IMR-90 (cell line): ENCODE results near the gene EFCAB9. TPM values are rescaled to one million over a fixed set of nuclear protein-coding genes. Genes with fewer than 3 reads are reported as not detected.
A peak's percentile ranks its signal among the peaks of the same experiment; 100 is the strongest.

Source experiments
- ATAC-seq: fragments of 200-7000 bp; cut with Tn5 transposase; 2 replicates; pipeline ENCODE4 v1.9.1; 2020; ENCODE audit warnings: low read depth, mild to moderate bottlenecking, moderate library complexity
- BruUV-seq: library from RNA; stranded (reverse); fragments of 400-500 nt; replicated peaks from 2 replicates; lab custom pipeline; 2021; lab: Mats Ljungman, UMichigan
- CTCF ChIA-PET: fragments of 300-600 bp; formaldehyde crosslinking; extraction: SDS; loops from one replicate; lab custom pipeline; 2021; ENCODE audit warnings: antibody characterized with exemption; lab: Yijun Ruan, JAX
- POLR2A ChIA-PET: fragments of 300-600 bp; sonication (Branson Sonifier 250); formaldehyde crosslinking; loops from one replicate; lab custom pipeline; 2022; ENCODE audit warnings: antibody characterized with exemption; ENCODE audit not compliant: unreplicated experiment; lab: Charles Lee
- DNase-seq: peaks from one replicate; pipeline ENCODE4 v3.0.0; 2013
- H2AFZ ChIP-seq: replicated peaks from 2 replicates; pipeline ENCODE3; 2013; ENCODE audit warnings: low read length, mild to moderate bottlenecking; ENCODE audit not compliant: poor library complexity
- H2AK5ac ChIP-seq: 2 replicates; pipeline ENCODE4 v1.6.1; 2013; ENCODE audit warnings: low read depth, low read length, inconsistent platforms
- H2AK9ac ChIP-seq: replicated peaks from 2 replicates; pipeline ENCODE3; 2013; ENCODE audit warnings: mild to moderate bottlenecking, low read depth, low read length, moderate library complexity; ENCODE audit not compliant: poor library complexity
- H2BK120ac ChIP-seq: 2 replicates; pipeline ENCODE4 v1.6.1; 2013; ENCODE audit warnings: low read depth, low read length, inconsistent platforms
- H2BK15ac ChIP-seq: 3 replicates; pipeline ENCODE4 v1.6.1; 2013; ENCODE audit warnings: low read depth, low read length, inconsistent platforms
- H2BK20ac ChIP-seq: 2 replicates; pipeline ENCODE4 v1.6.1; 2013; ENCODE audit warnings: low read depth, mild to moderate bottlenecking, inconsistent platforms, low read length, moderate library complexity
- H2BK5ac ChIP-seq: 2 replicates; pipeline ENCODE4 v1.6.1; 2013; ENCODE audit warnings: mild to moderate bottlenecking, low read depth, low read length, inconsistent platforms; ENCODE audit not compliant: poor library complexity, severe bottlenecking
- H3K14ac ChIP-seq: replicated peaks from 2 replicates; pipeline ENCODE4 v1.6.1; 2013; ENCODE audit warnings: low read depth, low read length, inconsistent platforms
- H3K18ac ChIP-seq: 2 replicates; pipeline ENCODE4 v1.6.1; 2013; ENCODE audit warnings: low read depth, low read length, control low read depth
- H3K23ac ChIP-seq: 2 replicates; pipeline ENCODE4 v1.6.1; 2013; ENCODE audit warnings: low read depth, low read length, inconsistent platforms
- H3K27ac ChIP-seq: 2 replicates; pipeline ENCODE4 v1.5.1; 2013; ENCODE audit warnings: mild to moderate bottlenecking, control low read depth, low read length; ENCODE audit not compliant: insufficient read depth
- H3K27me3 ChIP-seq: 2 replicates; pipeline ENCODE4 v1.6.1; 2013; ENCODE audit warnings: low read length; ENCODE audit not compliant: control insufficient read depth, insufficient read depth
- H3K36me3 ChIP-seq: 2 replicates; pipeline ENCODE4 v1.6.1; 2013; ENCODE audit warnings: low read length, mixed read lengths; ENCODE audit not compliant: control insufficient read depth, insufficient read depth
- H3K4ac ChIP-seq: 2 replicates; pipeline ENCODE4 v1.6.1; 2013; ENCODE audit warnings: low read depth, low read length, inconsistent platforms
- H3K4me1 ChIP-seq: 2 replicates; pipeline ENCODE4 v1.6.1; 2013; ENCODE audit warnings: low read length, mixed read lengths; ENCODE audit not compliant: control insufficient read depth, insufficient read depth
- H3K4me2 ChIP-seq: 2 replicates; pipeline ENCODE4 v1.6.1; 2013; ENCODE audit warnings: low read depth, mild to moderate bottlenecking, control low read depth, low read length, moderate library complexity
- H3K4me3 ChIP-seq: 2 replicates; pipeline ENCODE4 v1.5.1; 2013; ENCODE audit warnings: low read depth, mild to moderate bottlenecking, control low read depth, low read length, moderate library complexity; ENCODE audit not compliant: insufficient read depth
- H3K56ac ChIP-seq: 2 replicates; pipeline ENCODE4 v1.6.1; 2013; ENCODE audit warnings: low read length, inconsistent platforms; ENCODE audit not compliant: insufficient read depth; ENCODE audit errors: extremely low read depth
- H3K79me1 ChIP-seq, 2 experiments: 2 replicates each; pipeline ENCODE4 v1.6.1; 2013; ENCODE audit warnings: low read length in 2 of 2, inconsistent platforms in 1 of 2, low read depth in 1 of 2
- H3K9ac ChIP-seq: 2 replicates; pipeline ENCODE4 v1.6.1; 2013; ENCODE audit warnings: low read depth, low read length, control low read depth
- H3K9me1 ChIP-seq: 2 replicates; pipeline ENCODE4 v1.6.1; 2013; ENCODE audit warnings: low read length, inconsistent platforms; ENCODE audit not compliant: insufficient read depth
- H3K9me3 ChIP-seq: 2 replicates; pipeline ENCODE4 v1.6.1; 2013; ENCODE audit warnings: low read length; ENCODE audit not compliant: control insufficient read depth, insufficient read depth
- H4K20me1 ChIP-seq: 2 replicates; pipeline ENCODE4 v1.6.1; 2013; ENCODE audit warnings: low read length, inconsistent platforms; ENCODE audit not compliant: insufficient read depth
- H4K5ac ChIP-seq: 2 replicates; pipeline ENCODE4 v1.6.1; 2013; ENCODE audit warnings: mild to moderate bottlenecking, low read depth, low read length, control low read depth
- H4K8ac ChIP-seq, 2 experiments: 2 replicates each; pipeline ENCODE4 v1.6.1; 2013; ENCODE audit warnings: low read depth in 2 of 2, low read length in 2 of 2, control low read depth in 1 of 2, inconsistent platforms in 1 of 2
- H4K91ac ChIP-seq: 2 replicates; pipeline ENCODE4 v1.6.1; 2013; ENCODE audit warnings: low read depth, low read length, inconsistent platforms; ENCODE audit not compliant: insufficient read depth
- CEBPB ChIP-seq: IDR thresholded peaks from 2 replicates; pipeline ENCODE4 v1.6.1; 2012; ENCODE audit warnings: low read depth, low read length, improper control_type of control experiment
- CHD1 ChIP-seq: IDR thresholded peaks from 2 replicates; pipeline ENCODE4 v1.6.1; 2012; ENCODE audit warnings: low read depth, low read length, improper control_type of control experiment
- FOS ChIP-seq: fragments of 150-350 bp; IDR thresholded peaks from 2 replicates; pipeline ENCODE4 v1.6.1; 2016; ENCODE audit warnings: low read depth, low read length
- MAZ ChIP-seq: IDR thresholded peaks from 2 replicates; pipeline ENCODE4 v1.6.1; 2012; ENCODE audit warnings: low read depth, mild to moderate bottlenecking, low read length, improper control_type of control experiment, moderate library complexity, borderline replicate concordance
- MXI1 ChIP-seq: IDR thresholded peaks from 2 replicates; pipeline ENCODE4 v1.6.1; 2012; ENCODE audit warnings: low read depth, mild to moderate bottlenecking, low read length, moderate library complexity, borderline replicate concordance
- NFE2L2 ChIP-seq: fragments of 150-350 bp; IDR thresholded peaks from 2 replicates; pipeline ENCODE4 v1.6.1; 2016; ENCODE audit warnings: low read depth, mild to moderate bottlenecking, low read length
- POLR2A ChIP-seq: IDR thresholded peaks from 2 replicates; pipeline ENCODE4 v1.6.1; 2012; ENCODE audit warnings: mild to moderate bottlenecking, low read depth, low read length
- RAD21 ChIP-seq: IDR thresholded peaks from 2 replicates; pipeline ENCODE4 v1.6.1; 2012; ENCODE audit warnings: low read length, improper control_type of control experiment
- RCOR1 ChIP-seq: IDR thresholded peaks from 2 replicates; pipeline ENCODE4 v1.6.1; 2012; ENCODE audit warnings: mild to moderate bottlenecking, low read length, improper control_type of control experiment; ENCODE audit not compliant: insufficient replicate concordance
- RFX5 ChIP-seq: IDR thresholded peaks from 2 replicates; pipeline ENCODE4 v1.8.0; 2012; ENCODE audit warnings: low read depth, mild to moderate bottlenecking, low read length, moderate library complexity
- SMC3 ChIP-seq: fragments of 150-350 bp; IDR thresholded peaks from 2 replicates; pipeline ENCODE4 v1.6.1; 2016; ENCODE audit warnings: low read depth, mild to moderate bottlenecking, antibody characterized with exemption, low read length, moderate library complexity
- WGBS, 2 experiments: methylation state at CpG; one replicate each; pipeline versions ENCODE4 v1.1.5 to v1.1.7; 2013; ENCODE audit warnings: missing lambda C conversion rate in 2 of 2; ENCODE audit not compliant: insufficient read length in 1 of 2; ENCODE audit errors: extremely low coverage in 2 of 2; 5-methylcytosine and 5-hydroxymethylcytosine counted together
- dilution Hi-C: fragments of 300-500 bp; cut with HindIII; formaldehyde crosslinking; loops from one replicate; pipeline ENCODE4 v1.14.3; 2018; ENCODE audit warnings: low sequenced_read_pairs; ENCODE audit not compliant: unreplicated experiment
- in situ Hi-C: fragments of 300-500 bp; cut with MboI; formaldehyde crosslinking; loops from 3 replicates; pipeline ENCODE4 v1.14.3; 2019; ENCODE audit warnings: low sequenced_read_pairs, inconsistent platforms, mixed read lengths
- intact Hi-C: fragments of 100-400 bp; cut with micrococcal nuclease; formaldehyde crosslinking; loops from 2 replicates; pipeline ENCODE4 v1.10.0; 2022
- polyA plus RNA-seq, 3 experiments: library from polyadenylated mRNA; depleted of rRNA; stranded (reverse); fragments of >200 nt; gene quantifications; 2 replicates each; pipeline ENCODE4 v1.2.3, GENCODE V29; 2012; ENCODE audit warnings: low replicate concordance in 1 of 3
- total RNA-seq: library from RNA; depleted of rRNA; stranded (reverse); fragments of >200 nt; gene quantifications from 2 replicates; pipeline ENCODE4 v1.2.3, GENCODE V29; 2012
- TF ChIP-seq, protein P1 (sequence below): conservative IDR thresholded peaks from 2 replicates; pipeline ENCODE4 v1.5.1; 2012; ENCODE audit warnings: mild to moderate bottlenecking, low read depth, low read length, improper control_type of control experiment
- TF ChIP-seq, protein P2 (sequence below): fragments of 150-350 bp; IDR thresholded peaks from 2 replicates; pipeline ENCODE4 v1.6.1; 2016; ENCODE audit warnings: low read depth, mild to moderate bottlenecking, low read length, moderate library complexity, borderline replicate concordance
- TF ChIP-seq, protein P3 (sequence below): fragments of 150-350 bp; IDR thresholded peaks from 2 replicates; pipeline ENCODE4 v1.6.1; 2017; ENCODE audit warnings: mild to moderate bottlenecking, antibody characterized with exemption, low read length, low read depth

EFCAB9 gene
- total and polyA plus RNA-seq, 2 of the 4 experiments (the other 2 are of a cell fraction), result not detected

DNA sequence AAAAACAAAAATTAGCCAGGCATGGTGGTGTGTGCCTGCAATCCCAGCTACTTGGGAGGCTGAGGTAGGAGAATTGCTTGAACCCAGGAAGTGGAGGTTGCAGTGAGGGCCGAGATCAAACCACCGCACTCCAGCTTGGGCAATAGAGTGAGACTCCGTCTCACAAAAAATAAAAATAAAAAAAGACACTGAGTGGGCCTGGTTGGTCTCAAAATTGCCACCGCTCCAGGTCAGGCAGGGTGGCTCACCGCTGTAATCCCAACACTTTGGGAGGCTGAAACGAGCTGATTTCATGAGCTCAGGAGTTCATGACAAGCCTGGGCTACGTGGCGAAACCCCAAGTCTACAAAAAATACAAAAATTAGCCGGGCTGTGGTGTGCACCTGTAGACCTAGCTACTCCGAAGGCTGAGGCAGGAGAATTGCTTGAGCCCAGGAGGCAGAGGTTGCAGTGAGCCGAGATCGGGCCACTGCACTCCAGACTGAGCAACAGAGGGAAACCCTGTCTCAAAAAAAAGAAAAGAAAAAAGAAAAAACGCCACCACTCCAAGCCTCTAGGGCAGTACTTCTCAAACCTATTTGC is 7.8 kb upstream of the EFCAB9 start:
- intact Hi-C loops (loop anchor here (5.0 kb wide), 2 partner anchors 179 to 769 kb away; partner anchors contain the start of genes FBXW11 and FGF18), dilution Hi-C loops (no loop called here), in situ Hi-C loops (loop anchor here (5.0 to 25.0 kb wide), 2 partner anchors 84 to 774 kb away; partner anchors contain the start of gene FGF18)
- Histone ChIP-seq H4K8ac (peak overlapping the region in 1 of 2 experiments; percentile 58; a peak in 1 of 4 replicates), H2AK9ac (peak overlapping the region; percentile 93), H3K4me2 (peak overlapping the region; percentile 80), H3K18ac (no peak overlapping the region), H3K56ac (peak overlapping the region; percentile 38; the same call in 1 of the 2 replicates), H3K23ac (peak overlapping the region; percentile 2; the same call in 1 of the 2 replicates), H2BK5ac (no peak overlapping the region), H3K14ac (peak overlapping the region; percentile 73), H4K5ac (no peak overlapping the region), H3K4me3 (peak overlapping the region; percentile 98; the same call in 1 of the 2 replicates), H2AFZ (no peak overlapping the region), H3K9ac (peak overlapping the region; percentile 83; the same call in 1 of the 2 replicates), H3K9me1 (peaks cover 6% of the 10 kb centered on the region), H3K79me1 (peaks cover 20 to 50% of the 10 kb centered on the region in 2 experiments), H2BK15ac (no peak overlapping the region), H2AK5ac (peak overlapping the region; percentile 24; the same call in 1 of the 2 replicates), H2BK120ac (no peak overlapping the region), H3K36me3 (no peaks in the 10 kb centered on the region), H4K91ac (peak overlapping the region; percentile 53; the same call in 1 of the 2 replicates), H3K4ac (peak overlapping the region; percentile 81), H2BK20ac (no peak overlapping the region), H3K9me3 (no peaks in the 10 kb centered on the region), H3K27me3 (no peaks in the 10 kb centered on the region), H3K4me1 (peaks cover 11% of the 10 kb centered on the region), H4K20me1 (peaks cover 4% of the 10 kb centered on the region), H3K27ac (no peak overlapping the region)
- POLR2A ChIA-PET, result no interaction called here
- no TSS peak for BruUV-seq
- DNase-seq (no peak), ATAC-seq (no peak)
- CTCF ChIA-PET, result interaction anchor here (0.6 to 1.8 kb wide), 3 partner anchors 27 to 78 kb away, joined by 3 to 9 read pairs (median 5); no protein-coding TSS in a partner anchor
- WGBS, 2 experiments, result 98% methylated on average over 6 of the region's 13 CpGs; no CpG with 5 or more reads in 1 of the 2 experiments
- TF ChIP-seq MAZ (no peak), CEBPB (no peak), FOS (no peak), NFE2L2 (no peak), SMC3 (no peak), CHD1 (no peak), MXI1 (no peak), POLR2A (no peak), RFX5 (no peak), RCOR1 (no peak), RAD21 (no peak)
- TF ChIP-seq, protein P1, sequence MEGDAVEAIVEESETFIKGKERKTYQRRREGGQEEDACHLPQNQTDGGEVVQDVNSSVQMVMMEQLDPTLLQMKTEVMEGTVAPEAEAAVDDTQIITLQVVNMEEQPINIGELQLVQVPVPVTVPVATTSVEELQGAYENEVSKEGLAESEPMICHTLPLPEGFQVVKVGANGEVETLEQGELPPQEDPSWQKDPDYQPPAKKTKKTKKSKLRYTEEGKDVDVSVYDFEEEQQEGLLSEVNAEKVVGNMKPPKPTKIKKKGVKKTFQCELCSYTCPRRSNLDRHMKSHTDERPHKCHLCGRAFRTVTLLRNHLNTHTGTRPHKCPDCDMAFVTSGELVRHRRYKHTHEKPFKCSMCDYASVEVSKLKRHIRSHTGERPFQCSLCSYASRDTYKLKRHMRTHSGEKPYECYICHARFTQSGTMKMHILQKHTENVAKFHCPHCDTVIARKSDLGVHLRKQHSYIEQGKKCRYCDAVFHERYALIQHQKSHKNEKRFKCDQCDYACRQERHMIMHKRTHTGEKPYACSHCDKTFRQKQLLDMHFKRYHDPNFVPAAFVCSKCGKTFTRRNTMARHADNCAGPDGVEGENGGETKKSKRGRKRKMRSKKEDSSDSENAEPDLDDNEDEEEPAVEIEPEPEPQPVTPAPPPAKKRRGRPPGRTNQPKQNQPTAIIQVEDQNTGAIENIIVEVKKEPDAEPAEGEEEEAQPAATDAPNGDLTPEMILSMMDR, result no peak
- TF ChIP-seq, protein P2, sequence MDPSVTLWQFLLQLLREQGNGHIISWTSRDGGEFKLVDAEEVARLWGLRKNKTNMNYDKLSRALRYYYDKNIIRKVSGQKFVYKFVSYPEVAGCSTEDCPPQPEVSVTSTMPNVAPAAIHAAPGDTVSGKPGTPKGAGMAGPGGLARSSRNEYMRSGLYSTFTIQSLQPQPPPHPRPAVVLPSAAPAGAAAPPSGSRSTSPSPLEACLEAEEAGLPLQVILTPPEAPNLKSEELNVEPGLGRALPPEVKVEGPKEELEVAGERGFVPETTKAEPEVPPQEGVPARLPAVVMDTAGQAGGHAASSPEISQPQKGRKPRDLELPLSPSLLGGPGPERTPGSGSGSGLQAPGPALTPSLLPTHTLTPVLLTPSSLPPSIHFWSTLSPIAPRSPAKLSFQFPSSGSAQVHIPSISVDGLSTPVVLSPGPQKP, result no peak
- TF ChIP-seq, protein P3, sequence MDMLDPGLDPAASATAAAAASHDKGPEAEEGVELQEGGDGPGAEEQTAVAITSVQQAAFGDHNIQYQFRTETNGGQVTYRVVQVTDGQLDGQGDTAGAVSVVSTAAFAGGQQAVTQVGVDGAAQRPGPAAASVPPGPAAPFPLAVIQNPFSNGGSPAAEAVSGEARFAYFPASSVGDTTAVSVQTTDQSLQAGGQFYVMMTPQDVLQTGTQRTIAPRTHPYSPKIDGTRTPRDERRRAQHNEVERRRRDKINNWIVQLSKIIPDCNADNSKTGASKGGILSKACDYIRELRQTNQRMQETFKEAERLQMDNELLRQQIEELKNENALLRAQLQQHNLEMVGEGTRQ, result no peak
